Colonic mucosa (tissue), 4 donors: ENCODE results near the gene HS3ST6. TPM values are rescaled to one million over a fixed set of nuclear protein-coding genes. Genes with fewer than 3 reads are reported as not detected.
"Not testable (repeated sequence)": the region's sequence is repeated elsewhere in the genome, so short reads cannot be mapped to it uniquely, and the experiment has no call there.

ENCODE experiments used
- DNase-seq: peaks from one replicate; pipeline ENCODE4 v3.0.0-alpha.2; 2020
- H3K27ac ChIP-seq: fragments of 200-600 bp; one replicate; pipeline ENCODE4 v1.8.0; 2021
- H3K27me3 ChIP-seq: fragments of 200-600 bp; one replicate; pipeline ENCODE4 v1.8.0; 2021
- H3K36me3 ChIP-seq: fragments of 200-600 bp; one replicate; pipeline ENCODE4 v1.8.0; 2021
- H3K4me1 ChIP-seq: fragments of 200-600 bp; one replicate; pipeline ENCODE4 v1.8.0; 2021; ENCODE audit warnings: mild to moderate bottlenecking
- H3K4me3 ChIP-seq: fragments of 200-600 bp; one replicate; pipeline ENCODE4 v1.8.0; 2021
- H3K9ac ChIP-seq, 2 donors: one replicate each; pipeline ENCODE4 v1.7.0; 2013; ENCODE audit warnings: control low read depth in 2 of 2, low read depth in 2 of 2, low read length in 2 of 2
- H3K9me3 ChIP-seq: fragments of 200-600 bp; one replicate; pipeline ENCODE4 v1.8.0; 2021
- intact Hi-C: fragments of 100-400 bp; cut with DNase I; formaldehyde crosslinking; loops from one replicate; pipeline ENCODE4 v1.14.1; 2022
- total RNA-seq, 2 donors: library from RNA; stranded (reverse); fragmentation: NEBNext Ultra II Directional in 1 of 2; extraction: Animal tissue kit (Norgen Biotek cat#: 25700) in 1 of 2; gene quantifications; one replicate each; pipeline ENCODE4 v1.2.1, GENCODE V29; 2021
- TF ChIP-seq, protein P1 (sequence below): fragments of 200-600 bp; IDR thresholded peaks from one replicate; pipeline ENCODE4 v1.8.0; 2022; ENCODE audit warnings: antibody characterized with exemption, mild to moderate bottlenecking
- donor health status: healthy.
- donor health status: DM: no; HTN: no; CAD: no.
- donor health status: DM: no; HTN: no; CAD: no.

HS3ST6 gene
- total RNA-seq, 2 donors from 2014 or later, result 0.59 to 0.82 TPM

DNA sequence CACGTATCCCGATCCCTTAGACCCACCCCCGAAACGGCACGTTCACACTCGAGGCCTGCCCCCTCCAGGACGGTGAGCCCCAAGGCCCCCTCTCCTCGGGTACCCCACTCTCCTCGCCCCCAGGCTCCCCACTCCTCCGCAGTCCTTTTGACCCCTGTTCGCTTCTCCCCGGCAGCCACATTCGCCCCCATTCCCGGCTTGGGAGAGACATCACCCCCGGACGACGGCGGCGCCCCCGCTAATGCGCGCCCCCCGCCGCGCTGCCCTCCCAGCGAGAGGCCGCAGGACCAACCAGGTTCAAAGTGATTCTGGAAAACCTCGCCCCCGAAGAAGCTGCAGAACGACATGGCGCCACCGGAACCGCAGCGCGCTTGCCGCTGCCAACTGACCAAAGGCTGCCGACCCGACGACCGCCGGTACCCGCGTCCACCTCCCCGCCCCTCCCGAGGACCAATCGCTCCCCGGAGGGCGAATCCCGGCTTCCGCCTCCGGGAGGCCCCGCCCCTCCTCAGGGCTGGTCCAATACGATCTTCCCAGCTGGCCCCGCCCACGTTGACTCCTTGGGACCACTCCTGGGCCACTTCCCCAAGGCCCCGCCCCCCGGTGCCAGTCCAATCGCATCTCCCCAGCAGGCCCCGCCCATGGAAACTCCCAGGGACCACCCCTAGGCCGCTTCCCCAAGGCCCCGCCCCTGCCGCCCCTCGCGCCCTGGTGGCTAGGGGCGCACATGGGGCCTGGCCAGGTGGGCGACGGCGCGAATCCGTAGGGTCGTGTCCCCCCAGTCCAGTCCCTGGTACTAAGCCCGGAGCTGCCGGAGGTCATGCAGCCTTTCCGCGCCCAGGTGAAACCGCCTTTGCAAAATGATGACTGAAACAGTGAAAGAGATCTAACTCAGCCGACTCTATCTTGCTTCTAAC lies 24.9 kb upstream of the HS3ST6 start, which contains the start of gene MSRB1:
Gene MSRB1 (minus strand): TSS at position 390 of the 917 bp plus-strand sequence. CDS start 43 bp downstream, at position 347.
- peak within 1 kb of the TSS; percentile 76 for H3K27ac ChIP-seq
- peak; percentile 100 for DNase-seq
- intact Hi-C loops, result no loop called here
- no peaks in the 10 kb centered on the region for H3K9me3 ChIP-seq
- H3K9ac ChIP-seq, result peak within 1 kb of the TSS; percentile 92 to 95
- peak within 1 kb of the TSS; percentile 66 for H3K4me3 ChIP-seq
- peaks cover 16% of the 10 kb centered on the region for H3K4me1 ChIP-seq
- H3K27me3 ChIP-seq, result no peaks in the 10 kb centered on the region
- TF ChIP-seq, protein P1, sequence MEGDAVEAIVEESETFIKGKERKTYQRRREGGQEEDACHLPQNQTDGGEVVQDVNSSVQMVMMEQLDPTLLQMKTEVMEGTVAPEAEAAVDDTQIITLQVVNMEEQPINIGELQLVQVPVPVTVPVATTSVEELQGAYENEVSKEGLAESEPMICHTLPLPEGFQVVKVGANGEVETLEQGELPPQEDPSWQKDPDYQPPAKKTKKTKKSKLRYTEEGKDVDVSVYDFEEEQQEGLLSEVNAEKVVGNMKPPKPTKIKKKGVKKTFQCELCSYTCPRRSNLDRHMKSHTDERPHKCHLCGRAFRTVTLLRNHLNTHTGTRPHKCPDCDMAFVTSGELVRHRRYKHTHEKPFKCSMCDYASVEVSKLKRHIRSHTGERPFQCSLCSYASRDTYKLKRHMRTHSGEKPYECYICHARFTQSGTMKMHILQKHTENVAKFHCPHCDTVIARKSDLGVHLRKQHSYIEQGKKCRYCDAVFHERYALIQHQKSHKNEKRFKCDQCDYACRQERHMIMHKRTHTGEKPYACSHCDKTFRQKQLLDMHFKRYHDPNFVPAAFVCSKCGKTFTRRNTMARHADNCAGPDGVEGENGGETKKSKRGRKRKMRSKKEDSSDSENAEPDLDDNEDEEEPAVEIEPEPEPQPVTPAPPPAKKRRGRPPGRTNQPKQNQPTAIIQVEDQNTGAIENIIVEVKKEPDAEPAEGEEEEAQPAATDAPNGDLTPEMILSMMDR, result no peak
- H3K36me3 ChIP-seq, result peaks cover 4% of the 10 kb centered on the region

DNA sequence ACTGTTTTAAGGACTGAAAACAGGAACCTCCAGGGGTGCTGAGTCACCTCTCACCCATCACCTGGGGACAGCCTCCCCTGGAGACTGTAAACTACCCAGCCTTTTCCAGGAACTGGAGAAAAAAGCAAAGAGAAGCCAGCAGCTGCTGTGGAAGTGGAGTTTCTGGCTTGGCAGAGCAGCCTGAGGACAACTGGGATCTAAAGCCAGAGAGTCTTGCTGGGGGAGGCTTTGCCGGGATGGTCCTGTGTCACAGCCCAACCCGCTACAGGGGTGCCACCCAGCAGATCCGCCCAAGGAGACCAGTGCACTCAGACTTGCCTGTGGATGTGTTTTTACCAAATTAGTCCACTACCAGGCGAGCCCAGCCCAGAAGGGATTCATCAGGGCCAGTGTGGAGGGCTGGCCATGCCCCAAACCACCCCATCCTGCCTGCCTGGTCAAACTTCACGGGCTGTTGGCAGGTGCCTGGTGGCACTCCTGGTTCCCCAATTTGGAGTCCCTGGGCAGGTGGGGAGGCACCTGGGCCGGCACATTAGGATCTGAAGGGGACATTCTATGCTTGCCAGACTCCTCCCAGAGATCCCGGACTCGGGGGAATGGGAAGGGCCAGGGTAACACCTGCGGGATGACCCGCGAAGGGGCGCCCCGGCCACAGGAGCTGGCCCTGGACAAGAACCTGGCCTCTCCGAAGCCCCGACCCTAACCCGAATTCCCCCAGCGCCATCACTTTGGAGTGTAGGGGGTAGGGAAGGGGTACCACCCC lies 24.0 kb upstream of the HS3ST6 start:
- Histone ChIP-seq H3K27ac (peak overlapping the region; percentile 76), H3K4me3 (peak overlapping the region; percentile 66), H3K9ac (peak overlapping the region; percentile 92 to 95), H3K4me1 (peaks cover 16% of the 10 kb centered on the region), H3K9me3 (no peaks in the 10 kb centered on the region), H3K27me3 (no peaks in the 10 kb centered on the region), H3K36me3 (peaks cover 4% of the 10 kb centered on the region)
- TF ChIP-seq, protein P1, result no peak
- intact Hi-C loops, result no loop called here
- peak; percentile 50 for DNase-seq

- Histone ChIP-seq H3K4me3 (no peak overlapping the region), H3K9ac (peak overlapping the region in 1 of 2 donors; percentile 92), H3K27me3 (no peaks in the 10 kb centered on the region), H3K27ac (peak overlapping the region; percentile 76), H3K9me3 (no peaks in the 10 kb centered on the region), H3K36me3 (peaks cover 4% of the 10 kb centered on the region), H3K4me1 (peaks cover 16% of the 10 kb centered on the region)
- DNase-seq, result peak; percentile 46
- TF ChIP-seq, protein P1, result no peak
- intact Hi-C loops, result no loop called here
Measured at GRCh38 chr16:1941162-1942046, 23.2 kb upstream of the HS3ST6 start.

DNA sequence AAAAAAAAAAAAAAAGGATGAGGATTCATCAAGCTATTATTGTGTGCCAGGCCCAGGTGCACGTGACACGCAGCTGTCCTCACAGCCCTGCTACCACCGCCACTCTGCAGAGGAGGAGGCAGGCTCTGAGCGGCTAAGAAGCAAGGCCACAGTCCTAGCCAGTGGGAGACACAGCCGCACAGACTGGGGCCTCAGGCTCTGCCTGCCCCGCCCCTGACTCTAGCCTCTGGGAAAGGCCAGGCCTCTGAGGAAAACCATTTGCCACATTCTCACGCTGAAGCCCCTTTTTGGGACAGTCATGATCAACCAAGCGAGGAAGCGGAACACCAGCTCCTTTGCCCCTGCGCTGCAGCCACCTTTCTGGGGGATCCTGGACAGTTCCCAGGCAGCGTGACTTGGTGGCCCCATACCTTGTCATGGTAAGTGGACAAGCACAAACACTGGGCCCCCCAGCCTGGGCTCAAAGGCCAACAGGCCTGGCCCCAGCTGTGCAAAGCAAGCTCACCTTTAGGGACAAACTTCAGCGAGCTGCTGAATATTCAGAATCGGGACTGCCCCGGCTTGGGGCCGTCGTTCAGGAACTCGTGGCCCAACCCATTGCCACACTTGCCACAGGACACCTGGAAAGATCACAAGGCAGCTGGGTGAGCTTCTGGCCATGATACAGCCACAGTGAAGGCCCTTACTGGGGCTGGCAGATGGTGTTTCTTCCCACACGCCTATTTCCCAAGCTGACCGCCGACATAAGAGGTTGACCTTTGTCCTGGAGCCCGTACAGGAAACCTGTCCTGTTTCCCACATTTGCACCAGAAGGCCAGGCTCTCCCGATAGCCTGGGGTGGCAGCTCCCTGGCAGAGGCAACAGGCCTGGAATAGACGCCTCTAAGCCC lies 22.3 kb upstream of the HS3ST6 start:
- peak overlapping the region; percentile 76 for H3K27ac ChIP-seq
- intact Hi-C loops, result no loop called here
- H3K4me1 ChIP-seq, result peaks cover 16% of the 10 kb centered on the region
- H3K36me3 ChIP-seq, result peaks cover 4% of the 10 kb centered on the region
- H3K9me3 ChIP-seq, result no peaks in the 10 kb centered on the region
- TF ChIP-seq, protein P1, result no peak
- peak; percentile 58 for DNase-seq
- peak overlapping the region; percentile 24 to 92 for H3K9ac ChIP-seq
- no peaks in the 10 kb centered on the region for H3K27me3 ChIP-seq
- H3K4me3 ChIP-seq, result no peak overlapping the region

- Histone ChIP-seq H3K4me1 (peaks cover 16% of the 10 kb centered on the region), H3K27ac (peak overlapping the region; percentile 76)
- peak; percentile 43 for DNase-seq
- H3K9ac ChIP-seq, H3K4me3 ChIP-seq, intact Hi-C loops, H3K36me3 ChIP-seq, H3K9me3 ChIP-seq, H3K27me3 ChIP-seq: not testable (repeated sequence)
Measured at GRCh38 chr16:1939833-1940232, 21.6 kb upstream of the HS3ST6 start.
